Measurements from ENCODE around the gene QSOX2. TPM values are rescaled to one million over a fixed set of nuclear protein-coding genes. Genes with fewer than 3 reads are reported as not detected.

QSOX2 gene
- polyA plus RNA-seq, 6 donors from 2014 or later: 2.8 to 4.6 (median 3.7) TPM

DNA sequence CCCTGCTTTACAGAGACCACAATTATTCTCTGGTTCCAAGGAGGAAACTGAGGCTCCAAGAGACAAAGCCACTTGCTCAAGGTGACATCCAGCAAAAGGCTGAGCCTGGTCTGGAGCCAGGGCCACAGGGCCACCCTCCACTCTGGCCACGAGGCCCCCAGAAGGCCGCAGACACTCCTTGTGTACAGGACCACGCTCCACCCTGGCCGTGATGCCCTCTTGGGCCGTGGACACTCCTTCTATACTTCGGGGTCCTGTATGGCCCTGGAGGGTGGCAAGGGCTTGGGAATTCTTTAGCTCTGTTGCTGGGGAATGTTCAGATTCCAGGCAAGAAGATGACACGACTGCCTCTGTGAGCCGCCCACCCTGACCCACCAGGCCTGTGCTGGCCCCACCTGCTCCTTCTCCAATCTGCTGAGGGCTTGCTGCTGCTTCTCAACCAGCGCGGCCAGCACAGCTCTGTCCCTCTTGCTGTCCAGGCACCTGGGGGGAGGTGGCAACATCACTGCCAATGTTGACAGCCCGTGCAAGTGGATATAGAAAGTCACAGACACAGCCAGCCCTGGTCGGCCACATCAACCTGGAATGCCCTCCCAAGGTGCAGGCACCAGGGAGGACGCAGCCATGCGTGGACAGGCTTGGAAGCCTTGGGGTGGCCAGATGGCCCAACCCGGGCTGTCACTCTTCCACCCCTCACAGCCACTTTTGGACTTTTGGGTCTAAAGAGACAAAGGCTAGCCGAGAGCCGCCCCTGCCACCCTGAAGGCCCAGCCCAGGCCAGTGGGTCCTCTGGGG is 20.1 kb upstream of the QSOX2 start:
- Mint-ChIP-seq H3K27me3 (no peaks in the 10 kb centered on the region), H3K4me3 (no peak overlapping the region), H3K27ac (no peak overlapping the region), H3K9me3 (no peaks in the 10 kb centered on the region), H3K36me3 (no peaks in the 10 kb centered on the region), H3K4me1 (peaks cover 3 to 22% (median 17%) of the 10 kb centered on the region in 3 donors)
- no peak for DNase-seq
- ATAC-seq (ENCODE audit: low read depth in 2 of 2): no peak

- no peak overlapping the region for H3K27ac Mint-ChIP-seq
- ATAC-seq (ENCODE audit: low read depth in 2 of 2): no peak
- peaks cover 0 to 6% (median 0%) of the 10 kb centered on the region in 3 donors for H3K27me3 Mint-ChIP-seq
- H3K36me3 Mint-ChIP-seq: no peaks in the 10 kb centered on the region
- H3K9me3 Mint-ChIP-seq: no peaks in the 10 kb centered on the region
- H3K4me1 Mint-ChIP-seq: peaks cover 3 to 22% (median 17%) of the 10 kb centered on the region in 3 donors
- no peak for DNase-seq
- no peak overlapping the region for H3K4me3 Mint-ChIP-seq
Observed at GRCh38 chr9:136264441-136265405, 19.1 kb upstream of the QSOX2 start.

DNA sequence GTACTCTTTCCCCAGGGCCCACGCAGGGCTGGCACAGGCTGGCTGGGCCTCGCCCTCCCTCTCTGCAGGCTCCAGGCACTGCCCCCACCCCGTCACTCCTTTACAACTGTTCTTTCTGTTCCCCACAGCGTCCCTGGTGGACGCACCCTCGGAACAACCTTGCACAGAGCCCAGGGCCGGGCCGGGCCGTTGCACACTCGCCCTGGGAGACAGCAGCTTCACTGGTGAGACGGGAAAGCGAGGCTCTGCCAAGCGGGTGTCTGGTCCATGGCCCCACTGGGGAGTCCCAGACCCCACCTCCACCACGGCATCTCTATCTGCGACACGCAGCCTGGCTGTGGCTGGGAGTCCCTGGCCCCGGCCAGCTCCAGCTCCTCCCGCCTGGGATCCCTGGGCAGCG is 18.4 kb upstream of the QSOX2 start:
- H3K27me3 Mint-ChIP-seq: peaks cover 0 to 6% (median 0%) of the 10 kb centered on the region in 3 donors
- H3K36me3 Mint-ChIP-seq: no peaks in the 10 kb centered on the region
- H3K9me3 Mint-ChIP-seq: no peaks in the 10 kb centered on the region
- no peak overlapping the region for H3K27ac Mint-ChIP-seq
- no peak overlapping the region for H3K4me3 Mint-ChIP-seq
- H3K4me1 Mint-ChIP-seq: peaks cover 3 to 22% (median 17%) of the 10 kb centered on the region in 3 donors
- DNase-seq (no peak), ATAC-seq (ENCODE audit: low read depth in 2 of 2) (no peak)

GRCh38 chr9:136262671-136263178 is 17.1 kb upstream of the QSOX2 start:
- no peaks in the 10 kb centered on the region for H3K9me3 Mint-ChIP-seq
- peaks cover 2 to 12% (median 10%) of the 10 kb centered on the region in 3 donors for H3K4me1 Mint-ChIP-seq
- H3K27me3 Mint-ChIP-seq: peaks cover 0 to 11% (median 0%) of the 10 kb centered on the region in 3 donors
- ATAC-seq (ENCODE audit: low read depth in 2 of 2) (no peak), DNase-seq (no peak)
- H3K27ac Mint-ChIP-seq: no peak overlapping the region
- H3K36me3 Mint-ChIP-seq: no peaks in the 10 kb centered on the region
- no peak overlapping the region for H3K4me3 Mint-ChIP-seq

DNA sequence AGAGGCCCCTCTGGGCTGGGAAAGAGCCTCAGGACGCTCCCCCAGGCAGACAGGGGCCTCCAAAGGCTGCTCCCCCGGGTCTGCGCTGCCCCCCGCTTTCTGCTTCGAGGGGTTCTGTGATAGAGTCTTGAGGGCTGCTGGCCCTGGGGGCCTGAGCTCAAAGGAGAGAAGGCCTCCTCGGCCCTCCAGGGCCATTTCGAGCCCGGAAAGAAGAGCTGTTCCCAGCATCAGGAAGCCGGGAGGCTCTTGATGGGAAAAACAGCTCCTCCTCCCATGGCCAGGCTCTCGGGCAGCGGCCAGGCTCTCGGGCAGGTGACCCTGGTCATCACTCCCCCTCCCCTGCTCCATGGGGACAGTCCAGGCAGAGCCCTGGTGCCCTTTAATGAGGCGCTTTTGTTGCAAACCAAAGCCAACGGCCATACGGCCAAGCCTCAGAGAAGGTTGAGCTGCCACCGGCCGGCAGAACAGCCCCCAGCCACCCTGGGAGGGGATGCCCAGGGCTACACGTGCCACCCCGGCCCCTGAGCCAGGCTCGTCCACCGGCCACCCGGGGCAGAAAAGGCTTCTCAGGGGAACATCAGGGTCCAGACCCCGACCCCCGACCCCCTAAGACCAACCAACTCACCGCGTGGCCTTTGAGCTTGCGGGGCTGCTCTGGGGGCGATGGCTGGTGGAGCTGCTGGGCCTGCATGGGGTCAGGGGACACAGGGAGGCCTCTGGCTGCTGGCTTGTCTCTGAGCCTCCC is 16.2 kb upstream of the QSOX2 start:
- DNase-seq (no peak), ATAC-seq (ENCODE audit: low read depth in 2 of 2) (no peak)
- no peaks in the 10 kb centered on the region for H3K9me3 Mint-ChIP-seq
- H3K27ac Mint-ChIP-seq: no peak overlapping the region
- peaks cover 0 to 11% (median 0%) of the 10 kb centered on the region in 3 donors for H3K27me3 Mint-ChIP-seq
- no peaks in the 10 kb centered on the region for H3K36me3 Mint-ChIP-seq
- H3K4me1 Mint-ChIP-seq: peaks cover 0 to 5% (median 4%) of the 10 kb centered on the region in 3 donors
- H3K4me3 Mint-ChIP-seq: no peak overlapping the region

GRCh38 chr9:136260936-136261472 is 15.4 kb upstream of the QSOX2 start:
- Mint-ChIP-seq H3K4me3 (no peak overlapping the region), H3K36me3 (no peaks in the 10 kb centered on the region), H3K27ac (no peak overlapping the region), H3K9me3 (no peaks in the 10 kb centered on the region), H3K4me1 (no peaks in the 10 kb centered on the region), H3K27me3 (peaks cover 0 to 11% (median 0%) of the 10 kb centered on the region in 3 donors)
- no peak for DNase-seq
- no peak for ATAC-seq (ENCODE audit: low read depth in 2 of 2)

DNA sequence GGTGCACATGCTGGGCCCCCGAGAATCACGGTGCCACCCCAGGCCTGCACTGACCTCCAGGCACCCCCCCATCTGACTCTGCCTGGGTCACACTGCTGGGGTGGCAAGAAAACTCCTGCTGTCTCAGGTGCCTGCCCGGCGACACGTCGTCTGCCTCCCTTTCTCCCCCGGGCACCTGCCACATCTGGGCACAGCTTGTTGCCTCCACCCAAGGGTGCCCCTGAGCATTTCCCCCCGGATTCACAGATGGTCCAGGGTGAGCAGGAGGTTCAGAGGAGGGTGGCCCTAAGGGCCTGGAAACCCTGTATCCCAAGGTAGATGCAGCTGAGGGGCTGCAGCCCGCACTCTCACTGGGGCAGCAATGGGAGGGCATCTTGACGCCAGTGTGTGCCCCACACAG is 14.9 kb upstream of the QSOX2 start:
- H3K4me1 Mint-ChIP-seq: no peaks in the 10 kb centered on the region
- DNase-seq (no peak), ATAC-seq (ENCODE audit: low read depth in 2 of 2) (no peak)
- no peak overlapping the region for H3K4me3 Mint-ChIP-seq
- H3K27ac Mint-ChIP-seq: no peak overlapping the region
- H3K9me3 Mint-ChIP-seq: no peaks in the 10 kb centered on the region
- no peaks in the 10 kb centered on the region for H3K36me3 Mint-ChIP-seq
- peaks cover 0 to 11% (median 0%) of the 10 kb centered on the region in 3 donors for H3K27me3 Mint-ChIP-seq

GRCh38 chr9:136259836-136260235 is 14.2 kb upstream of the QSOX2 start:
- no peak for DNase-seq
- H3K4me3 Mint-ChIP-seq: no peak overlapping the region
- peaks cover 0 to 17% (median 0%) of the 10 kb centered on the region in 3 donors for H3K27me3 Mint-ChIP-seq
- H3K27ac Mint-ChIP-seq: no peak overlapping the region
- H3K9me3 Mint-ChIP-seq: no peaks in the 10 kb centered on the region
- H3K36me3 Mint-ChIP-seq: no peaks in the 10 kb centered on the region
- no peaks in the 10 kb centered on the region for H3K4me1 Mint-ChIP-seq
- no peak for ATAC-seq (ENCODE audit: low read depth in 2 of 2)

DNA sequence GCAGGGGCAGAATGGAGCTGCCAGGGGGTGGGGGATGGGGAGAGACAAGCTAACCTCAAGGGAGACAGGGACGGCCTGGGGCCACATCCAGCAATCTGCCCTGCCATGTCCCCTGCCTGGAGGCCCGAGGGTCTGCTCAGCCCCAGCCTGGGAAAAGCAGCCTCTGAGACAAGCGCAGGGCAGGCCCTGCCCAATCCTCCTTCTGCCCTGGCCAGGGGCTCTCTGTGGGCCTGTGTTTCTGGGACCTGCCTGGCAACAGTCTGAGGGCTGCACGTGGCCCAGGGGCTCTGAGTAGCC is 13.9 kb upstream of the QSOX2 start:
- Mint-ChIP-seq H3K4me3 (no peak overlapping the region), H3K9me3 (no peaks in the 10 kb centered on the region), H3K27me3 (peaks cover 0 to 17% (median 0%) of the 10 kb centered on the region in 3 donors), H3K4me1 (no peaks in the 10 kb centered on the region), H3K36me3 (no peaks in the 10 kb centered on the region), H3K27ac (no peak overlapping the region)
- no peak for DNase-seq
- ATAC-seq (ENCODE audit: low read depth in 2 of 2): no peak

DNA sequence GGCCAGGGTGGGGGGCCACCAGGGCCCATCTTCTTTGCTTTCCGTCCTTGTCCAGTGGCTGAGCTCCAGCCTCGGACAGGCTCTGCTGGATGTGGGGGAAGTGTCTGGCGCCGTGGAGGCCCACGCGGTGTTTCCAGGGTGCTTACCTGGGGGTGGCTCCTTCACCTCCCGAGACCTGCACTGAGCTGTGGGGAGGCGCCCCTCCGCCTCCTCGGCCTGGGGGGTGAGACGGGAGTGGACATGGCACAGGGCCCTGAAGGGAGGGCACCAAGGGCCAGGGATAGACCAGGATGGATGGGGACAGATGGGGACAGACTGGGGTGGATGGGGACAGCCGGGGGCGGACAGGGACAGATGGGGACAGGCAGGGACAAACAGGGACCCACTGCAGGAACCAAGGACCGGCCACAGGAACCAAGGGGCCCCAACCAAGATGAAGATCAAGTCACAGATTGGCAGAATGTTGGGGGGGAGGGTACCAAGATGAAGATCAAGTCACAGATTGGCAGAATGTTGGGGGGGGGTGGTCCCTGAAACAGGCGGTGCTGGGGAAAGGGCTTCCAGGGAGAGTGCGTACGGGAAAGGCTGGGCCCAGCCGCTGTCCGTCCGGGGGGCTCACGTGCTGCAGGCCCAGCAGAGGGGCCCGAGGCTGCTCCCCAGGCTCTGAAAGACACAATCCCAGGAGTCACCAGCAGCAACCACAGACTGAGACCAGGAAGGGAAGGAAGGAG is 13.3 kb upstream of the QSOX2 start:
- Mint-ChIP-seq H3K27me3 (peaks cover 0 to 17% (median 0%) of the 10 kb centered on the region in 3 donors), H3K4me1 (no peaks in the 10 kb centered on the region), H3K4me3 (peak overlapping the region in 1 of 8 donors; percentile 29), H3K9me3 (no peaks in the 10 kb centered on the region), H3K36me3 (no peaks in the 10 kb centered on the region), H3K27ac (no peak overlapping the region)
- DNase-seq: no peak
- no peak for ATAC-seq (ENCODE audit: low read depth in 2 of 2)

DNA sequence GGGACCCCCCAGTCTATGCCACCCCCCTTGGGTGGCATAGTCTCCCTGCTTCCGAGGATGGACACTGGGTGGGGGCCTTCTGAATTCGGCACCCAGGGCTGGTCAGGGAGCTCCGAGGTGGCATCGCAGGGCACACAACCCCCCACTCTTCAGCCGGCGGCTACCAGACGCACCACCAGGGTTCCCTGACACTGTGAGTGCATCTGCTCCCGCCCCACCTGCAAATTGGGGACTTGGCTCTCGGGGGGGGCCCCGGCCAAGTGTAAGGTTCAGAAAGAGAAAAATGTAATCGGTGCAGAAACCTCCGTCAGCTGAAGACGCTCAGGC is 12.7 kb upstream of the QSOX2 start:
- Mint-ChIP-seq H3K27me3 (peaks cover 0 to 20% (median 0%) of the 10 kb centered on the region in 3 donors), H3K9me3 (no peaks in the 10 kb centered on the region), H3K27ac (peak overlapping the region in 1 of 6 donors; percentile 33), H3K4me3 (no peak overlapping the region), H3K36me3 (no peaks in the 10 kb centered on the region), H3K4me1 (no peaks in the 10 kb centered on the region)
- ATAC-seq (ENCODE audit: low read depth in 2 of 2): no peak
- no peak for DNase-seq

- no peaks in the 10 kb centered on the region for H3K4me1 Mint-ChIP-seq
- DNase-seq: no peak
- peaks cover 0 to 26% (median 0%) of the 10 kb centered on the region in 3 donors for H3K27me3 Mint-ChIP-seq
- H3K27ac Mint-ChIP-seq: no peak overlapping the region
- no peaks in the 10 kb centered on the region for H3K36me3 Mint-ChIP-seq
- no peak overlapping the region for H3K4me3 Mint-ChIP-seq
- no peak for ATAC-seq (ENCODE audit: low read depth in 2 of 2)
- no peaks in the 10 kb centered on the region for H3K9me3 Mint-ChIP-seq
Observed at GRCh38 chr9:136257381-136258298, 12.0 kb upstream of the QSOX2 start.
